GM10847 (cell line): ENCODE results near the gene SPACDR.

Experiments used
- POLR2A ChIP-seq: IDR thresholded peaks from 2 replicates; pipeline ENCODE4 v1.6.1; 2011; ENCODE audit not compliant: insufficient read length; ENCODE audit errors: extremely low read depth

Gene SPACDR

GRCh38 chr7:100464210-100464660, at the start of gene SPACDR:
SPACDR (minus strand) TSS chr7:100464260; CDS start chr7:100464025, 235 bp downstream.
- TF ChIP-seq POLR2A = no peak

GRCh38 chr7:100513212-100513810, 49.3 kb upstream of the SPACDR start:
- no peak for TF ChIP-seq POLR2A

GRCh38 chr7:100510437-100511239, 46.6 kb upstream of the SPACDR start:
- TF ChIP-seq POLR2A = no peak

GRCh38 chr7:100509231-100509630, 45.2 kb upstream of the SPACDR start:
- no peak for TF ChIP-seq POLR2A

GRCh38 chr7:100506356-100506923, 42.4 kb upstream of the SPACDR start:
- TF ChIP-seq POLR2A = no peak

- TF ChIP-seq POLR2A = no peak
Observed at GRCh38 chr7:100504887-100505611, 41.0 kb upstream of the SPACDR start.

- TF ChIP-seq POLR2A = no peak
Observed at GRCh38 chr7:100496509-100496908, 32.4 kb upstream of the SPACDR start.

- TF ChIP-seq POLR2A = no peak
Observed at GRCh38 chr7:100493476-100494264, 29.6 kb upstream of the SPACDR start.

- TF ChIP-seq POLR2A = no peak
Observed at GRCh38 chr7:100492738-100493475, 28.8 kb upstream of the SPACDR start.

GRCh38 chr7:100491192-100491578, 27.1 kb upstream of the SPACDR start:
- TF ChIP-seq POLR2A = no peak

GRCh38 chr7:100490483-100491191, 26.6 kb upstream of the SPACDR start:
- no peak for TF ChIP-seq POLR2A

- no peak for TF ChIP-seq POLR2A
Observed at GRCh38 chr7:100489824-100490223, 25.8 kb upstream of the SPACDR start.

- TF ChIP-seq POLR2A = no peak
Observed at GRCh38 chr7:100489121-100489520, 25.1 kb upstream of the SPACDR start.

GRCh38 chr7:100488333-100489095, 24.5 kb upstream of the SPACDR start:
- TF ChIP-seq POLR2A = no peak
